ENCODE data around the gene HOXD3.
A peak's percentile ranks its signal among the peaks of the same experiment; 100 is the strongest.

The HOXD3 gene

GRCh38 chr2:176158186-176158591, 1.1 kb downstream of the HOXD3 start:
- no peaks in the 10 kb centered on the region for H3K9me3 Mint-ChIP-seq
- H3K4me3 Mint-ChIP-seq, result no peak overlapping the region

DNA sequence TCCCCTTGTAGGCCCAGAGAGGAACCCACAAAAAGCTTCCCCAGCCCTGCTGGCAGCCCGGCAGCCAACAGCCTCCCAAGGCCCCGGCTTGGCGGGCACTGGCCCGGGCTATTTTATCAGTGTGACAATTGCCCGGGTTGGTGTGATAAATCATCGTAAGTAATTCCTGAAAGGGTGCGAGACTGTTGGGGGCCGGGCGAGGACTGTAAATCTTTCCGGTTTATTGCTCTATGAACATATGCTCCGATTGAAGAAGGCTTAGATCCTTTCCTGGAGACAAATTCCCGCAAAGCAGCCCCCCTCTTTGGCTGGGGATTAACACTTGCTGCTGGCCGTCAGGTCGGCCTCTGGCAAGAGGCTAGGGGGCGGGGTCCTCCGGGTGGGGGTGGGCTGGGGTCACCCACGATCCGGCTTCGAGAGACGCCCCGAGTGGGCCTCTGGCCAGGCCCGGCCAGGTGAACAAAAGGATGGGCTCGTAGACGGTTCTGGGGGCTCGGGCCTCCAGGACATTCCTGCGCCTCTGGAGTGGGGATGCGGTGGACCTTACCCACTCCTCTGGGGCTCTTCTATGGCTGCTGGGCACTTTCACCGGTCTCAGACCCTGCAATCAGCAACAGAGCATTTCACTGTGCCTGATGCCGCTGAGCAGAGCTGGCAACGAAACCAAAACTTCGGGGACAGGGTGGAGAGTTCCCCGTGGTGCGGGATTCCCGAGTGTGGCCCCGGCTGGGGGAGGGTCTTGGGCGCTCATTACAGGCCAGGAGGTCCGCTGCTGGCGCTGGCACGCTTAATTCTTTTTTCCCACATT, 2.0 kb downstream of the HOXD3 start:
- no peaks in the 10 kb centered on the region for H3K9me3 Mint-ChIP-seq

More at GRCh38 chr2:176158186-176158591, 1.1 kb downstream of the HOXD3 start:
- Mint-ChIP-seq H3K27ac (no peak overlapping the region), H3K27me3 (peaks cover 95% of the 10 kb centered on the region), H3K4me1 (ENCODE audit: low read depth) (peaks cover 26% of the 10 kb centered on the region), H3K36me3 (ENCODE audit: low read depth) (no peaks in the 10 kb centered on the region)
- no peak for DNase-seq

DNA sequence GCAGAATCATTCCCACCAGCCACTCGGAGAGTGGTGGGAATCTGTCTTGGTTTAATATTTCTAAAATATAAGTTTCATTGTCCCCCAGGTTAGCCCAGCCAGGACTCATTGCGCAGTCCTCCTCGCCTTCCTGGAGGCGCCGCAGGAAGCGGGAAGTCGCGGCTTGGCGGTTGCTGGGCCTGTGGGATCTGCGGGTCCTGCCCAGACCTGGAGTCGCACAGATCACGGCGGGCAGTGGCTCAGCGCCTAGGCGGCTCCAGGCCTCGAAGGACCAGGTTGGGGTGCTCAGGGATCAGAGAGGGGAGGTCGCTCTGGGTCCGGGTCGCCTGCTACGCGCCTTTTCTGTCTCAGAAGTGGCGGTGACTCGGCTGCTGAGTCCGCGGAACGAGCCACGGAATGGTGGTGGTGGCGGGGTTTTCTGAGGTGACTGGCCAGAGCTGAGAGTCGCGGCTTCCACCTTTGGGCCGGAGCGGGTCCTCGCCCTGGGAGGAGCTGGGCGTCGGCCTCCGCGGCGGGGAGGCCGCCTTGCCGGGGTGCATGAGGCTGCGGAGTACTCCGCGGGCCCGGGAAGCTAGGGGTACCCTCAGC, 2.6 kb downstream of the HOXD3 start:
- Mint-ChIP-seq H3K27ac (no peak overlapping the region), H3K4me1 (ENCODE audit: low read depth) (peaks cover 32% of the 10 kb centered on the region), H3K27me3 (peaks cover 95% of the 10 kb centered on the region), H3K9me3 (no peaks in the 10 kb centered on the region), H3K4me3 (no peak overlapping the region), H3K36me3 (ENCODE audit: low read depth) (no peaks in the 10 kb centered on the region)
- no peak for DNase-seq

More for the DNA sequence above, 2.0 kb downstream of the HOXD3 start:
- no peak overlapping the region for H3K27ac Mint-ChIP-seq
- H3K4me3 Mint-ChIP-seq, result no peak overlapping the region
- H3K4me1 Mint-ChIP-seq (ENCODE audit: low read depth), result peaks cover 27% of the 10 kb centered on the region
- no peaks in the 10 kb centered on the region for H3K36me3 Mint-ChIP-seq (ENCODE audit: low read depth)
- no peak for DNase-seq
- peaks cover 95% of the 10 kb centered on the region for H3K27me3 Mint-ChIP-seq

GRCh38 chr2:176160251-176160985, 3.3 kb downstream of the HOXD3 start:
- peaks cover 95% of the 10 kb centered on the region for H3K27me3 Mint-ChIP-seq
- H3K27ac Mint-ChIP-seq, result no peak overlapping the region
- no peaks in the 10 kb centered on the region for H3K36me3 Mint-ChIP-seq (ENCODE audit: low read depth)
- H3K4me1 Mint-ChIP-seq (ENCODE audit: low read depth), result peaks cover 36% of the 10 kb centered on the region
- no peak overlapping the region for H3K4me3 Mint-ChIP-seq
- no peaks in the 10 kb centered on the region for H3K9me3 Mint-ChIP-seq
- DNase-seq, result no peak

DNA sequence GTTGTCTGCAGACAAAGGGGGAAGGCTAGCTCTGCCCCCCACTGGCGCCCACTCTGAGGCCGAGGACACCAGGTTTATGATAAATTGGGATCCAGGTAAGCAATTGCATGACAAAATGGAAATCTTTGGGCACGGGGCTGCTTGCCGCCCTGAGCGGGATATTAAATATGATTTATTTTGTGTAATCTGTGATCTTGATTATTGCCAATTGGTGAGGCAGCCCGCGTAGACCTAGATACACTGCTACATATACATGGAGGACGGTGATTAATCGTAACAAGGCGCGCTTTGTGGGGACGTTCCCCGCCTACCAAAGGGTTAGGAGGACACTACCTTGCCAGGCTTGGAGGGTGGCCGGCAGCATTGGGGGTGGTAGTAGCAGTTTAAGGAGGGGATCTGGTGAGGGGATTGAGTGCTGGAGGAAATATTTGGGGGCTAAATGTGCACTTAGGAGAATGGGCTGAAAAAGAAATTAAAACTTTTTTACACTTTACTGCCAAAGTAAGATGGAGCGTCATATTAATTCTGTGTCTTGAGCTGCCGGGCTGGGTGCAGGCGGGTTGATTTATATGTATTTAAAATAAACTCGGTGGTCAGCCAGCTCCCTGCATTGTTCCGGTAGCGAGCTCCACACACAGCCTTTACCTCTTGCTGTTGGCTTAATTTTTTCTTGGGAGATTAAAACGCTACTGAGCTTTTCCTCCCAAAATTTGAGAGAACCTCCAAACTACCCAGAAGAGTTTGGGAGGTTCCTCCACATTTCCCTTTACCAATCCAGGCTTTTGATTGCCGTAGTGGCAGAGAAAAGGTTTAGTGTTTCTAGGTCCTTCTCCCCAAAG, 4.1 kb downstream of the HOXD3 start:
- no peak overlapping the region for H3K27ac Mint-ChIP-seq
- DNase-seq, result no peak
- H3K27me3 Mint-ChIP-seq, result peaks cover 95% of the 10 kb centered on the region
- no peaks in the 10 kb centered on the region for H3K36me3 Mint-ChIP-seq (ENCODE audit: low read depth)
- no peak overlapping the region for H3K4me3 Mint-ChIP-seq
- H3K9me3 Mint-ChIP-seq, result no peaks in the 10 kb centered on the region
- peaks cover 36% of the 10 kb centered on the region for H3K4me1 Mint-ChIP-seq (ENCODE audit: low read depth)

DNA sequence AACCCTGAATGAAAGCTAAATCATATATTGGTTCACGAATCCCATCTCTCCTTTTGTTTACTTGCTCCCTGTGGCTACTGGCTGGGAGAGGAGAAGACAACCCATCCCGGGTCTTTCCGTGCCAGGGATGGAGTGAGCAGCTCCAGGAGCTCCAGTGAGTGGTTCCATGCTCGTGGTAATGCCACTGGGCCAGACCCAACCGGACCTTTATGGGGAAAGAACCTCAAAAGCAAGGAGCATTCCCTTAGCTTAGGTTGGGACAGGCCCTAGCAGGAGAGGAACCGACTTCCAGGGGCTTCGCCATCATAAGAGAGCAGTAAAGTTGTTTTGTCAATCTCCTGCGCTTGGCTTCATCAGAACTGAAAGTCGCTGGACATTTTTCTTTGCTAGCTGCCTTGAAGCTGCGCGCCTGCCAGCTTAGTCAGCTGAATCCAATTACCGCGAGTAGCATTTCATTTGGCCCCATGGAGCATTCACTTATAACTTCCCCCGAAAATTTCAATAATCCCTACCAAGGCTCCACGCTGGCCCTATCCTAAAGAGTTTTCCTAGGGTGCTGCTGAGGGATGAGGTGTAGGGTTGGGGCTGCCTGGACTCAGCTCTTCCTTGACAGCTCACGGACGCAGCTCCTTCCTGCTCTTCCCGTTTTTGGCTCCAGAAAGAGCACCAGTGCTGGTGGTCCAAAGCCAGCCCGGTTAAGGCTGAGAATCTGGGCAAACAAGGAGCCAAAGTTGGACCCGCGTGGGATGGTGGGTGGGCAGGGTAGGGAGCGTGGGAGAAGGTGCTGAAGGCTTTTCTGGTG, 4.9 kb downstream of the HOXD3 start:
- peaks cover 34% of the 10 kb centered on the region for H3K4me1 Mint-ChIP-seq (ENCODE audit: low read depth)
- DNase-seq, result no peak
- no peak overlapping the region for H3K4me3 Mint-ChIP-seq
- no peak overlapping the region for H3K27ac Mint-ChIP-seq
- H3K9me3 Mint-ChIP-seq, result no peaks in the 10 kb centered on the region
- peaks cover 96% of the 10 kb centered on the region for H3K27me3 Mint-ChIP-seq
- H3K36me3 Mint-ChIP-seq (ENCODE audit: low read depth), result no peaks in the 10 kb centered on the region

DNA sequence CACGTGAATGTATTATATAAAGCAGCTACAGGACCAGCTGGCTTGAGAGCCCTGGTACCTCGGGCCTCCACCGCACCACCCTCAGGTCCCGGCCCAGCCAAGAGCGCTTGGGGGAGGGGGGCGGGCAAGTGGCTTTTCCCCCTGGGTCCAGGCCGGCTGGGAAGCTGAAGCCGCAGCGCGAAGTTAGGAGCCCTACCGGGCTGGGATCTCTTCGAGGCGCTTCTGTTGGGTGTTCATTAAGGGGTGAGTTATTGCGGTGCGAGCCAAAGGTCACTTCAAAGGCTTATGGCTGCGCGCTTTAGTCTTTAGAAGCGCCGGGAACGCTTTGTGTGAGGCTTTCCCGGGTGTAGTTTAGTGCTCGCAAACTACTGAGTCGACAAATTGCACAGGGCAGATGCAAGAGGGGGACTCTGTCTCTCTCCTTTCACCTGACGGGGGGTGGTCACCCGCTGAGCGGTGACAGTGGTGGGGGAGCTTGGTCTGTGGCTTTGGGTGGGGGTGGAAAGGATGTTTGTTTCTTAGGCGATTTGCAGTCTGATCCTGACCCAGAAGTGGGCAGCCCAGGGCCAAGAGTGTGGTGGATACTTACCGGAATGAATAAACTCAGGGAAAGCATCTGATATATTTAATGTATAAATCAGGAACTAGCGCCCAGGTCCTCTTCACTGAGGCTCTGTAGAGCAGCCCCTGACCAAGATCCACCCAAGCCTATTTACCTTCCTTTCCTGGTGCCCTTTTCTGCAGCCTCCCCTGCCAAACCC, 6.0 kb downstream of the HOXD3 start:
- H3K36me3 Mint-ChIP-seq (ENCODE audit: low read depth), result no peaks in the 10 kb centered on the region
- peaks cover 96% of the 10 kb centered on the region for H3K27me3 Mint-ChIP-seq
- no peak overlapping the region for H3K4me3 Mint-ChIP-seq
- H3K9me3 Mint-ChIP-seq, result no peaks in the 10 kb centered on the region
- no peak for DNase-seq
- H3K4me1 Mint-ChIP-seq (ENCODE audit: low read depth), result peaks cover 27% of the 10 kb centered on the region
- no peak overlapping the region for H3K27ac Mint-ChIP-seq

- peaks cover 93% of the 10 kb centered on the region for H3K27me3 Mint-ChIP-seq
- H3K36me3 Mint-ChIP-seq (ENCODE audit: low read depth), result no peaks in the 10 kb centered on the region
- H3K27ac Mint-ChIP-seq, result no peak overlapping the region
Measured at GRCh38 chr2:176163672-176164056, 6.6 kb downstream of the HOXD3 start.

DNA sequence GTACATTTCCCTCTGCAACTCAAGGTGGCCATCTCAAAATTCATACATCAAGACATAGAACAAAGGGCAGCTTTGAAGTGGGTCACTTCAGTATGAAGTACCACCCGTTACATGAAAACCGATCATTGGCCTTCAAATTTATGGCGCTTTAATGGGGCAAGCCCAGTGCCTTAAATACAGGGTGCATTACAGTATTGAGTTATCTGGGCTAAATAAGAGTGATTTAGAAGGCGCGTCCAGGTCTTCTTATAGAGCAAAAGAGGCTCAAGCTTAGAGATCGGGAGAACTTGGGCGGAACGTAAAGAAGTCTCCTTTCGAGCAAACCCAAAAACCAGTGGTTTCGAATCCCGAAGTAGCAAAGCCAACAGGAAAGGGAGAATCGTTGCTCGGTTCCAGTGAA, 7.1 kb downstream of the HOXD3 start:
- no peak overlapping the region for H3K4me3 Mint-ChIP-seq
- H3K36me3 Mint-ChIP-seq (ENCODE audit: low read depth), result no peaks in the 10 kb centered on the region
- peaks cover 23% of the 10 kb centered on the region for H3K4me1 Mint-ChIP-seq (ENCODE audit: low read depth)
- peaks cover 94% of the 10 kb centered on the region for H3K27me3 Mint-ChIP-seq
- DNase-seq, result no peak
- H3K9me3 Mint-ChIP-seq, result no peaks in the 10 kb centered on the region
- H3K27ac Mint-ChIP-seq, result no peak overlapping the region

More at GRCh38 chr2:176163672-176164056, 6.6 kb downstream of the HOXD3 start:
- DNase-seq, result no peak
- Mint-ChIP-seq H3K9me3 (no peaks in the 10 kb centered on the region), H3K4me3 (no peak overlapping the region), H3K4me1 (ENCODE audit: low read depth) (peaks cover 23% of the 10 kb centered on the region)

- no peaks in the 10 kb centered on the region for H3K36me3 Mint-ChIP-seq (ENCODE audit: low read depth)
- H3K27me3 Mint-ChIP-seq, result peaks cover 94% of the 10 kb centered on the region
- peak overlapping the region; percentile 36 for H3K4me3 Mint-ChIP-seq
- peaks cover 18% of the 10 kb centered on the region for H3K4me1 Mint-ChIP-seq (ENCODE audit: low read depth)
- DNase-seq, result no peak
- no peaks in the 10 kb centered on the region for H3K9me3 Mint-ChIP-seq
- H3K27ac Mint-ChIP-seq, result peak overlapping the region; percentile 33
Measured at GRCh38 chr2:176164611-176165369, 7.7 kb downstream of the HOXD3 start.

- Mint-ChIP-seq H3K36me3 (ENCODE audit: low read depth) (no peaks in the 10 kb centered on the region), H3K27ac (peak overlapping the region; percentile 33), H3K4me3 (no peak overlapping the region), H3K9me3 (no peaks in the 10 kb centered on the region), H3K27me3 (peaks cover 95% of the 10 kb centered on the region), H3K4me1 (ENCODE audit: low read depth) (peaks cover 13% of the 10 kb centered on the region)
- no peak for DNase-seq
Measured at GRCh38 chr2:176165370-176166050, 8.4 kb downstream of the HOXD3 start.

- no peak overlapping the region for H3K4me3 Mint-ChIP-seq
Measured at GRCh38 chr2:176166272-176166671, 9.2 kb downstream of the HOXD3 start.

More at GRCh38 chr2:176166272-176166671, 9.2 kb downstream of the HOXD3 start:
- Mint-ChIP-seq H3K27ac (no peak overlapping the region), H3K9me3 (no peaks in the 10 kb centered on the region), H3K4me1 (ENCODE audit: low read depth) (peaks cover 10% of the 10 kb centered on the region), H3K27me3 (peaks cover 95% of the 10 kb centered on the region), H3K36me3 (ENCODE audit: low read depth) (no peaks in the 10 kb centered on the region)
- DNase-seq, result no peak
